GM23338 (cell line): ENCODE measurements around the gene PDE4B. TPM values are rescaled to one million over a fixed set of nuclear protein-coding genes. Genes with fewer than 3 reads are reported as not detected.

ENCODE experiments used
- ATAC-seq: fragments of 200-7000 bp; cut with Tn5 transposase; 3 replicates; pipeline ENCODE4 v1.9.1; 2020
- DNase-seq: peaks from one replicate; pipeline ENCODE4 v3.0.0-alpha.2; 2015; ENCODE audit warnings: low spot score
- H2AFZ ChIP-seq: fragments of 200-600 bp; sonication (generic); 2 replicates; pipeline ENCODE4 v1.8.0; 2016; ENCODE audit warnings: antibody characterized with exemption, mild to moderate bottlenecking, moderate library complexity
- H3F3A ChIP-seq: fragments of 200-600 bp; sonication (generic); replicated peaks from 2 replicates; pipeline ENCODE4 v1.8.0; 2017; ENCODE audit warnings: antibody characterized with exemption, mixed run types, low read depth
- H3K27ac ChIP-seq: fragments of 200-600 bp; sonication (generic); 2 replicates; pipeline ENCODE4 v1.6.1; 2016; ENCODE audit warnings: low read depth
- H3K27me3 ChIP-seq: fragments of 200-600 bp; sonication (generic); 2 replicates; pipeline ENCODE4 v1.8.0; 2016; ENCODE audit warnings: mild to moderate bottlenecking, mixed run types, moderate library complexity; ENCODE audit not compliant: insufficient read depth
- H3K36me3 ChIP-seq: fragments of 200-600 bp; sonication (generic); 2 replicates; pipeline ENCODE4 v1.8.0; 2016; ENCODE audit warnings: mild to moderate bottlenecking; ENCODE audit not compliant: insufficient read depth
- H3K4me1 ChIP-seq: fragments of 200-600 bp; sonication (generic); 2 replicates; pipeline ENCODE4 v1.8.0; 2016; ENCODE audit warnings: mild to moderate bottlenecking, moderate library complexity; ENCODE audit not compliant: insufficient read depth
- H3K4me2 ChIP-seq: fragments of 200-600 bp; sonication (generic); 2 replicates; pipeline ENCODE4 v1.7.1; 2017; ENCODE audit warnings: mixed run types
- H3K4me3 ChIP-seq: fragments of 200-600 bp; sonication (generic); 2 replicates; pipeline ENCODE4 v1.6.1; 2016; ENCODE audit warnings: mixed run types
- H3K79me2 ChIP-seq: fragments of 200-600 bp; sonication (generic); replicated peaks from 2 replicates; pipeline ENCODE4 v1.8.0; 2017; ENCODE audit warnings: mild to moderate bottlenecking; ENCODE audit not compliant: insufficient read depth
- H3K9me2 ChIP-seq: fragments of 200-600 bp; sonication (generic); 2 replicates; pipeline ENCODE4 v1.8.0; 2017; ENCODE audit not compliant: insufficient read depth
- H4K20me1 ChIP-seq: fragments of 200-600 bp; sonication (generic); replicated peaks from 2 replicates; pipeline ENCODE4 v1.8.0; 2017; ENCODE audit warnings: mild to moderate bottlenecking; ENCODE audit not compliant: insufficient read depth
- H3K27ac Mint-ChIP-seq: 2 replicates; pipeline ENCODE4 v1.8.0; 2020; ENCODE audit warnings: inconsistent platforms, mild to moderate bottlenecking, moderate library complexity, mixed read lengths
- H3K27me3 Mint-ChIP-seq: 3 replicates; pipeline ENCODE4 v1.8.0; 2022; ENCODE audit warnings: low read depth, mild to moderate bottlenecking, moderate library complexity, mixed read lengths, inconsistent platforms; ENCODE audit not compliant: insufficient read depth, poor library complexity
- H3K36me3 Mint-ChIP-seq: 3 replicates; pipeline ENCODE4 v1.8.0; 2021; ENCODE audit warnings: low read depth, mild to moderate bottlenecking, inconsistent platforms, moderate library complexity, mixed read lengths
- H3K4me1 Mint-ChIP-seq: 3 replicates; pipeline ENCODE4 v1.8.0; 2020; ENCODE audit warnings: mild to moderate bottlenecking, inconsistent platforms, mixed read lengths
- H3K4me3 Mint-ChIP-seq: 3 replicates; pipeline ENCODE4 v1.8.0; 2021; ENCODE audit warnings: moderate library complexity, mild to moderate bottlenecking, inconsistent platforms, mixed read lengths
- H3K9me3 Mint-ChIP-seq: 3 replicates; pipeline ENCODE4 v1.8.0; 2020; ENCODE audit warnings: moderate library complexity, mild to moderate bottlenecking, inconsistent platforms, mixed read lengths
- CTCF ChIP-seq, 2 experiments: fragments of 200-600 bp in 1 of 2; sonication (generic) in 1 of 2; conservative IDR thresholded peaks; 2 replicates each; pipeline versions ENCODE4 v1.5.1 to v1.6.1; 2016 to 2017; ENCODE audit warnings: antibody characterized with exemption in 2 of 2, low read depth in 2 of 2, mild to moderate bottlenecking in 2 of 2, moderate library complexity in 1 of 2
- EZH2 ChIP-seq: fragments of 200-600 bp; sonication (generic); IDR thresholded peaks from one replicate; pipeline ENCODE4 v1.8.0; 2017; ENCODE audit warnings: antibody characterized with exemption, mild to moderate bottlenecking, low read depth; ENCODE audit not compliant: unreplicated experiment
- EZH2phosphoT487 ChIP-seq: fragments of 200-600 bp; sonication (generic); IDR thresholded peaks from one replicate; pipeline ENCODE4 v1.8.1; 2018; ENCODE audit warnings: antibody characterized with exemption; ENCODE audit not compliant: unreplicated experiment
- JUNB ChIP-seq: IDR thresholded peaks from one replicate; pipeline ENCODE4 v1.6.1; 2016; ENCODE audit warnings: antibody characterized with exemption; ENCODE audit not compliant: unreplicated experiment
- NANOG ChIP-seq: IDR thresholded peaks from 2 replicates; pipeline ENCODE4 v1.6.1; 2016; ENCODE audit warnings: antibody characterized with exemption, borderline replicate concordance
- POLR2AphosphoS5 ChIP-seq: IDR thresholded peaks from 2 replicates; pipeline ENCODE4 v1.6.1; 2016; ENCODE audit warnings: antibody characterized with exemption, low read depth
- STAT1 ChIP-seq: IDR thresholded peaks from one replicate; pipeline ENCODE4 v1.6.1; 2016; ENCODE audit warnings: antibody characterized with exemption; ENCODE audit not compliant: unreplicated experiment
- polyA plus RNA-seq: library from polyadenylated mRNA; unstranded; fragments of >200 nt; fragmentation: Nextera tagmentation; extraction: Ambion mirVana; gene quantifications from 2 replicates; pipeline ENCODE4 v1.2.1, GENCODE V29; 2016
- total RNA-seq: library from RNA; depleted of rRNA; stranded (reverse); fragments of >200 nt; shearing (Covaris generic); gene quantifications from 2 replicates; pipeline ENCODE4 v1.2.3, GENCODE V29; 2014
- TF ChIP-seq, protein P1 (sequence below): IDR thresholded peaks from 2 replicates; pipeline ENCODE4 v1.6.1; 2016; ENCODE audit warnings: antibody characterized with exemption
- TF ChIP-seq, protein P2 (sequence below): IDR thresholded peaks from one replicate; pipeline ENCODE4 v1.6.1; 2018; ENCODE audit warnings: antibody characterized with exemption; ENCODE audit not compliant: unreplicated experiment

PDE4B gene
- total and polyA plus RNA-seq, 2 experiments from 2014 or later: 14.0 to 25.6 TPM

- peaks cover 62% of the 10 kb centered on the region for H3K36me3 Mint-ChIP-seq
These were observed 573.9 kb downstream of the PDE4B start for GRCh38 chr1:66366634-66367033.

GRCh38 chr1:66367369-66367768 lies 574.7 kb downstream of the PDE4B start:
- Mint-ChIP-seq H3K36me3 (peaks cover 65% of the 10 kb centered on the region), H3K27me3 (no peaks in the 10 kb centered on the region), H3K9me3 (no peaks in the 10 kb centered on the region), H3K4me3 (no peak overlapping the region), H3K27ac (no peak overlapping the region), H3K4me1 (peaks cover 3% of the 10 kb centered on the region; the same call in 2 of the 3 replicates)
- no peaks in the 10 kb centered on the region for H3K9me2 ChIP-seq
- H3K4me3 ChIP-seq: no peak overlapping the region
- TF ChIP-seq, protein P1, sequence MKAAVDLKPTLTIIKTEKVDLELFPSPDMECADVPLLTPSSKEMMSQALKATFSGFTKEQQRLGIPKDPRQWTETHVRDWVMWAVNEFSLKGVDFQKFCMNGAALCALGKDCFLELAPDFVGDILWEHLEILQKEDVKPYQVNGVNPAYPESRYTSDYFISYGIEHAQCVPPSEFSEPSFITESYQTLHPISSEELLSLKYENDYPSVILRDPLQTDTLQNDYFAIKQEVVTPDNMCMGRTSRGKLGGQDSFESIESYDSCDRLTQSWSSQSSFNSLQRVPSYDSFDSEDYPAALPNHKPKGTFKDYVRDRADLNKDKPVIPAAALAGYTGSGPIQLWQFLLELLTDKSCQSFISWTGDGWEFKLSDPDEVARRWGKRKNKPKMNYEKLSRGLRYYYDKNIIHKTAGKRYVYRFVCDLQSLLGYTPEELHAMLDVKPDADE: no peak
- H3K4me2 ChIP-seq: no peak overlapping the region
- H3K79me2 ChIP-seq: no peaks in the 10 kb centered on the region
- H3K36me3 ChIP-seq: peaks cover 83% of the 10 kb centered on the region
- H3K4me1 ChIP-seq: no peaks in the 10 kb centered on the region
- H3F3A ChIP-seq: no peaks in the 10 kb centered on the region
- H4K20me1 ChIP-seq: no peaks in the 10 kb centered on the region
- H3K27ac ChIP-seq: no peak overlapping the region
- H2AFZ ChIP-seq: no peak overlapping the region
- DNase-seq: no peak
- no peak for ATAC-seq
- no peaks in the 10 kb centered on the region for H3K27me3 ChIP-seq

More at GRCh38 chr1:66366634-66367033, 573.9 kb downstream of the PDE4B start:
- Histone ChIP-seq H3K36me3 (peaks cover 84% of the 10 kb centered on the region), H3K79me2 (no peaks in the 10 kb centered on the region), H4K20me1 (no peaks in the 10 kb centered on the region), H2AFZ (no peak overlapping the region), H3K27me3 (no peaks in the 10 kb centered on the region), H3K4me3 (no peak overlapping the region), H3K4me1 (no peaks in the 10 kb centered on the region), H3F3A (no peaks in the 10 kb centered on the region), H3K27ac (no peak overlapping the region), H3K9me2 (no peaks in the 10 kb centered on the region), H3K4me2 (no peak overlapping the region)
- ATAC-seq: no peak
- no peak overlapping the region for H3K4me3 Mint-ChIP-seq
- H3K27ac Mint-ChIP-seq: no peak overlapping the region
- TF ChIP-seq NANOG: no peak
- TF ChIP-seq STAT1: no peak
- TF ChIP-seq EZH2: no peak
- TF ChIP-seq POLR2AphosphoS5: no peak
- DNase-seq: no peak
- H3K27me3 Mint-ChIP-seq: no peaks in the 10 kb centered on the region
- H3K4me1 Mint-ChIP-seq: peaks cover 3% of the 10 kb centered on the region; the same call in 2 of the 3 replicates
- H3K9me3 Mint-ChIP-seq: no peaks in the 10 kb centered on the region

DNA sequence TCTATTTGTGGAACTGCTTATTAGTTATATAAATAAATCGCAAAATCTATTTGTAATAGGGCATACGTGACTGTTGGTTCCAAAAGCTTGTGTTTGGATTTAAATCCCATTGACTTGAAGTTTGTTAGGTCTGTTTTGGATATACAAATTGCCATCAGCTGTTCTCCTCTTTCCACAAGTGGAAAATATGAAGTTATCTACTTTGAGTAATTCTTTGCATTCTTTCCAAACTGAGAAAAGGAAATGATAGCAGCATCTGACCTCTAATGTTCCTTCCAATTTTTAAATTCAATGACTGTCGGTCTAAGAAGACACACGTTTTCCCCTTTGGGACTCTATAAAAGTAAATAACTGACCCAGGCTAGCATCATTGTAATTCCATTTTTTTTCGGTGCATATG lies 575.6 kb downstream of the PDE4B start:
- no peak overlapping the region for H3K27ac ChIP-seq
- Mint-ChIP-seq H3K9me3 (no peaks in the 10 kb centered on the region), H3K36me3 (peaks cover 66% of the 10 kb centered on the region), H3K4me3 (no peak overlapping the region), H3K4me1 (peaks cover 3% of the 10 kb centered on the region; the same call in 2 of the 3 replicates), H3K27ac (no peak overlapping the region), H3K27me3 (no peaks in the 10 kb centered on the region)
- no peak for DNase-seq
- H3K27me3 ChIP-seq: no peaks in the 10 kb centered on the region
- no peaks in the 10 kb centered on the region for H3K79me2 ChIP-seq
- no peak overlapping the region for H3K4me2 ChIP-seq
- no peaks in the 10 kb centered on the region for H3K4me1 ChIP-seq
- H3K4me3 ChIP-seq: no peak overlapping the region
- H2AFZ ChIP-seq: no peak overlapping the region
- no peaks in the 10 kb centered on the region for H4K20me1 ChIP-seq
- no peaks in the 10 kb centered on the region for H3F3A ChIP-seq
- H3K9me2 ChIP-seq: no peaks in the 10 kb centered on the region
- no peak for ATAC-seq
- peaks cover 78% of the 10 kb centered on the region for H3K36me3 ChIP-seq
- TF ChIP-seq POLR2AphosphoS5 (no peak), EZH2phosphoT487 (no peak), JUNB (no peak), STAT1 (no peak), CTCF (conservative IDR thresholded peaks at IDR 0.05; ENCODE audit: low read depth in 2 of 2) (no peak), EZH2 (no peak)
- TF ChIP-seq, protein P2, sequence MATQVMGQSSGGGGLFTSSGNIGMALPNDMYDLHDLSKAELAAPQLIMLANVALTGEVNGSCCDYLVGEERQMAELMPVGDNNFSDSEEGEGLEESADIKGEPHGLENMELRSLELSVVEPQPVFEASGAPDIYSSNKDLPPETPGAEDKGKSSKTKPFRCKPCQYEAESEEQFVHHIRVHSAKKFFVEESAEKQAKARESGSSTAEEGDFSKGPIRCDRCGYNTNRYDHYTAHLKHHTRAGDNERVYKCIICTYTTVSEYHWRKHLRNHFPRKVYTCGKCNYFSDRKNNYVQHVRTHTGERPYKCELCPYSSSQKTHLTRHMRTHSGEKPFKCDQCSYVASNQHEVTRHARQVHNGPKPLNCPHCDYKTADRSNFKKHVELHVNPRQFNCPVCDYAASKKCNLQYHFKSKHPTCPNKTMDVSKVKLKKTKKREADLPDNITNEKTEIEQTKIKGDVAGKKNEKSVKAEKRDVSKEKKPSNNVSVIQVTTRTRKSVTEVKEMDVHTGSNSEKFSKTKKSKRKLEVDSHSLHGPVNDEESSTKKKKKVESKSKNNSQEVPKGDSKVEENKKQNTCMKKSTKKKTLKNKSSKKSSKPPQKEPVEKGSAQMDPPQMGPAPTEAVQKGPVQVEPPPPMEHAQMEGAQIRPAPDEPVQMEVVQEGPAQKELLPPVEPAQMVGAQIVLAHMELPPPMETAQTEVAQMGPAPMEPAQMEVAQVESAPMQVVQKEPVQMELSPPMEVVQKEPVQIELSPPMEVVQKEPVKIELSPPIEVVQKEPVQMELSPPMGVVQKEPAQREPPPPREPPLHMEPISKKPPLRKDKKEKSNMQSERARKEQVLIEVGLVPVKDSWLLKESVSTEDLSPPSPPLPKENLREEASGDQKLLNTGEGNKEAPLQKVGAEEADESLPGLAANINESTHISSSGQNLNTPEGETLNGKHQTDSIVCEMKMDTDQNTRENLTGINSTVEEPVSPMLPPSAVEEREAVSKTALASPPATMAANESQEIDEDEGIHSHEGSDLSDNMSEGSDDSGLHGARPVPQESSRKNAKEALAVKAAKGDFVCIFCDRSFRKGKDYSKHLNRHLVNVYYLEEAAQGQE: no peak
- TF ChIP-seq, protein P1: no peak
